ENCODE results near the gene MIOS.
A peak's percentile ranks its signal among the peaks of the same experiment; 100 is the strongest.

MIOS gene

GRCh38 chr7:7566651-7567611 is at the start of gene MIOS:
Gene MIOS, plus strand, starts transcription at chr7:7566884. Its CDS starts 5,592 bp downstream, at chr7:7572476.
- peak; percentile 83 for DNase-seq

GRCh38 chr7:7517754-7518153 is 48.9 kb upstream of the MIOS start:
- DNase-seq: no peak

GRCh38 chr7:7519056-7519455 is 47.6 kb upstream of the MIOS start:
- no peak for DNase-seq

GRCh38 chr7:7519528-7519927 is 47.2 kb upstream of the MIOS start:
- DNase-seq: no peak

- DNase-seq: peak; percentile 11
Observed at GRCh38 chr7:7521259-7521658, 45.4 kb upstream of the MIOS start.

GRCh38 chr7:7522421-7522820 is 44.3 kb upstream of the MIOS start:
- no peak for DNase-seq

- no peak for DNase-seq
Observed at GRCh38 chr7:7524121-7524520, 42.6 kb upstream of the MIOS start.

- DNase-seq: no peak
Observed at GRCh38 chr7:7526006-7526405, 40.7 kb upstream of the MIOS start.

GRCh38 chr7:7527047-7527446 is 39.6 kb upstream of the MIOS start:
- no peak for DNase-seq

- no peak for DNase-seq
Observed at GRCh38 chr7:7529328-7529727, 37.4 kb upstream of the MIOS start.

GRCh38 chr7:7533831-7534430 is 32.8 kb upstream of the MIOS start:
- no peak for DNase-seq

GRCh38 chr7:7535691-7536090 is 31.0 kb upstream of the MIOS start, which contains the start of gene COL28A1:
Gene COL28A1, minus strand, starts transcription at chr7:7535873. Its CDS starts 2,998 bp downstream, at chr7:7532875.
- DNase-seq: no peak

GRCh38 chr7:7536396-7537019 is 30.2 kb upstream of the MIOS start:
- DNase-seq: no peak

- no peak for DNase-seq
Observed at GRCh38 chr7:7537711-7538110, 29.0 kb upstream of the MIOS start.

GRCh38 chr7:7539152-7539551 is 27.5 kb upstream of the MIOS start:
- DNase-seq: no peak

- no peak for DNase-seq
Observed at GRCh38 chr7:7539711-7540110, 27.0 kb upstream of the MIOS start.

- DNase-seq: no peak
Observed at GRCh38 chr7:7542251-7542835, 24.3 kb upstream of the MIOS start.

GRCh38 chr7:7548407-7548806 is 18.3 kb upstream of the MIOS start:
- DNase-seq: no peak

- no peak for DNase-seq
Observed at GRCh38 chr7:7550663-7551062, 16.0 kb upstream of the MIOS start.

- no peak for DNase-seq
Observed at GRCh38 chr7:7552199-7552598, 14.5 kb upstream of the MIOS start.

GRCh38 chr7:7553386-7553785 is 13.3 kb upstream of the MIOS start:
- DNase-seq: no peak

GRCh38 chr7:7554021-7554432 is 12.7 kb upstream of the MIOS start:
- DNase-seq: no peak

Data from hematopoietic multipotent progenitor cell treated with erythropoietin and hydrocortisone succinate and interleukin-3 and kit ligand, for 8 days (in vitro differentiated cells).